Panc1 (cell line): Measurements from ENCODE around the gene CETP. TPM values are rescaled to one million over a fixed set of nuclear protein-coding genes. Genes with fewer than 3 reads are reported as not detected.

Experiments
- ATAC-seq: fragments of 200-7000 bp; cut with Tn5 transposase; 2 replicates; pipeline ENCODE4 v1.9.1; 2020; ENCODE audit warnings: mild to moderate bottlenecking, moderate library complexity
- BruUV-seq: library from RNA; stranded (reverse); fragments of 400-500 nt; replicated peaks from 2 replicates; lab custom pipeline; 2021; lab: Mats Ljungman, UMichigan
- CTCF ChIA-PET: fragments of 300-600 bp; sonication (Branson Sonifier 250); formaldehyde crosslinking; loops from one replicate; lab custom pipeline; 2022; ENCODE audit warnings: antibody characterized with exemption; lab: Charles Lee
- POLR2A ChIA-PET: fragments of 300-600 bp; sonication (Branson Sonifier 250); formaldehyde crosslinking; loops from one replicate; lab custom pipeline; 2022; ENCODE audit warnings: antibody characterized with exemption; lab: Charles Lee
- DNase-seq: peaks from one replicate; pipeline ENCODE4 v3.0.0-alpha.2; 2010; ENCODE audit warnings: low read depth, low spot score
- H3K27ac ChIP-seq: 2 replicates; pipeline ENCODE4 v1.5.1; 2011; ENCODE audit warnings: mild to moderate bottlenecking, low read length, inconsistent platforms
- H3K27me3 ChIP-seq: fragments of 200-500 bp; sonication (Bioruptor generic); 2 replicates; pipeline ENCODE4 v1.6.0; 2014; ENCODE audit warnings: low read length, inconsistent platforms; ENCODE audit not compliant: control insufficient read depth, insufficient read depth
- H3K36me3 ChIP-seq: fragments of 200-500 bp; sonication (Bioruptor generic); 2 replicates; pipeline ENCODE4 v1.5.1; 2014; ENCODE audit warnings: inconsistent platforms, mild to moderate bottlenecking, low read length, moderate library complexity; ENCODE audit not compliant: control insufficient read depth, insufficient read depth
- H3K4me1 ChIP-seq: 2 replicates; pipeline ENCODE4 v1.5.1; 2011; ENCODE audit warnings: inconsistent platforms, mild to moderate bottlenecking, low read length, moderate library complexity; ENCODE audit not compliant: control insufficient read depth, insufficient read depth
- H3K4me3 ChIP-seq, 2 experiments: 2 replicates each; pipeline ENCODE4 v1.5.1; 2011 to 2012; ENCODE audit warnings: low read depth in 2 of 2, low read length in 2 of 2, mild to moderate bottlenecking in 2 of 2, inconsistent platforms in 1 of 2, moderate library complexity in 1 of 2
- H3K9me3 ChIP-seq: fragments of 200-500 bp; sonication (Bioruptor generic); 2 replicates; pipeline ENCODE4 v1.5.1; 2014; ENCODE audit warnings: low read depth, mild to moderate bottlenecking, inconsistent platforms, low read length, moderate library complexity; ENCODE audit not compliant: control insufficient read depth, insufficient read depth
- POLR2AphosphoS5 ChIP-seq: IDR thresholded peaks from 2 replicates; pipeline ENCODE4 v1.6.1; 2012; ENCODE audit warnings: mild to moderate bottlenecking, low read depth, low read length, moderate library complexity
- REST ChIP-seq, 2 experiments: IDR thresholded peaks; 2 replicates each; pipeline ENCODE4 v1.6.1; 2011 to 2012; ENCODE audit warnings: low read depth in 2 of 2, control low read depth in 1 of 2, low read length in 1 of 2, mild to moderate bottlenecking in 1 of 2, moderate library complexity in 1 of 2; ENCODE audit not compliant: insufficient read depth in 1 of 2
- SIN3A ChIP-seq: IDR thresholded peaks from 2 replicates; pipeline ENCODE4 v1.6.1; 2012; ENCODE audit warnings: low read depth, mild to moderate bottlenecking, low read length, moderate library complexity, borderline replicate concordance; ENCODE audit not compliant: insufficient read depth
- TCF7L2 ChIP-seq: IDR thresholded peaks from 2 replicates; pipeline ENCODE4 v1.6.1; 2011; ENCODE audit warnings: mild to moderate bottlenecking, low read depth, low read length, inconsistent platforms
- in situ Hi-C: cut with HindIII; loops from 2 replicates; pipeline ENCODE4 v1.10.0; 2016; ENCODE audit warnings: low sequenced_read_pairs, low pct_unique_long_range_greater_than_20kb
- intact Hi-C: fragments of 100-400 bp; cut with micrococcal nuclease; formaldehyde crosslinking; loops from one replicate; pipeline ENCODE4 v1.10.0; 2022; ENCODE audit not compliant: unreplicated experiment
- total RNA-seq: library from RNA; stranded (reverse); gene quantifications from one replicate; pipeline ENCODE4 v1.2.1, GENCODE V29; 2021; ENCODE audit not compliant: unreplicated experiment
- TF ChIP-seq, protein P1 (sequence below): fragments of 450-650 bp; IDR thresholded peaks from 2 replicates; pipeline ENCODE4 v1.5.1; 2017; ENCODE audit warnings: mild to moderate bottlenecking

The CETP gene
- total RNA-seq, 1 experiment from 2014 or later: not detected

DNA sequence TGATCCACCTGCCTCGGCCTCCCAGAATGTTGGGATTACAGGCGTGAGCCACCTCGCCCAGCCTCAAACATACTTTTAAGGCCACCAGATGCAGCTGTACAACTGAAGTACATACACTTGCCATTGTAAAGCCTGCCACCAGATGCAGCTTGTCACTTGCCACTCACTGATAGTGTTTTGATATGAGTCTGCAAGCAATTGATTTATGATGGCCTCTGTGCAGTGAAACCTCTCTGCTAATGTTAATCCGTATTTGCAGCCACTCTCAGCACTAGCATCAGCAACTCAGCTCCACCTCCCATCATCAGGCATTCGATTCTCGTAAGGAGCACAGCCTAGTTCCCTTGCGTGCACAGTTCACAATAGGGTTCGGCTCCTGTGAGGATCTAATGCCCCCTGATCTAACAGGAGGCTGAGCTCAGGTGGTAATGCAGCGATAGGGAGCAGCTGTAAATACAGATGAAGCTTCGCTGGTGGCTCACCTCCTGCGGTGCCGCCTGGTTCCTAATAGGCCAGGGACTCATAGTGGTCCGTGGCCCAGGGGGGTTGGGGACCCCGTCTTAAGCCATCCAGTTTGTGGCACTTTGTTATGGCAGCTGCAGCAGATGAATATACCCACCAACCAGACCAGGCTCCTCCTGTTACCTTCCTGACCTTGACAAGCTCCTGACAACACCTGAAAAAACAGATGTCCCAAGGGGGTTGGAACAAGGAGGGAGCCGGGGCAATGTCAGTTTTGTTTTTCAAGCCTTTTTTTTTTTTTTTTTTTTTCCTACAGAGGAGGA, 31.1 kb upstream of the CETP start:
- H3K9me3 ChIP-seq: no peaks in the 10 kb centered on the region
- TF ChIP-seq REST (IDR thresholded peaks at IDR 0.05; ENCODE audit: insufficient read depth in 1 of 2, low read depth in 2 of 2, low read length in 1 of 2): no peak
- TF ChIP-seq TCF7L2: no peak
- TF ChIP-seq POLR2AphosphoS5: no peak
- no peak for TF ChIP-seq SIN3A
- TF ChIP-seq, protein P1, sequence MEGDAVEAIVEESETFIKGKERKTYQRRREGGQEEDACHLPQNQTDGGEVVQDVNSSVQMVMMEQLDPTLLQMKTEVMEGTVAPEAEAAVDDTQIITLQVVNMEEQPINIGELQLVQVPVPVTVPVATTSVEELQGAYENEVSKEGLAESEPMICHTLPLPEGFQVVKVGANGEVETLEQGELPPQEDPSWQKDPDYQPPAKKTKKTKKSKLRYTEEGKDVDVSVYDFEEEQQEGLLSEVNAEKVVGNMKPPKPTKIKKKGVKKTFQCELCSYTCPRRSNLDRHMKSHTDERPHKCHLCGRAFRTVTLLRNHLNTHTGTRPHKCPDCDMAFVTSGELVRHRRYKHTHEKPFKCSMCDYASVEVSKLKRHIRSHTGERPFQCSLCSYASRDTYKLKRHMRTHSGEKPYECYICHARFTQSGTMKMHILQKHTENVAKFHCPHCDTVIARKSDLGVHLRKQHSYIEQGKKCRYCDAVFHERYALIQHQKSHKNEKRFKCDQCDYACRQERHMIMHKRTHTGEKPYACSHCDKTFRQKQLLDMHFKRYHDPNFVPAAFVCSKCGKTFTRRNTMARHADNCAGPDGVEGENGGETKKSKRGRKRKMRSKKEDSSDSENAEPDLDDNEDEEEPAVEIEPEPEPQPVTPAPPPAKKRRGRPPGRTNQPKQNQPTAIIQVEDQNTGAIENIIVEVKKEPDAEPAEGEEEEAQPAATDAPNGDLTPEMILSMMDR: no peak
- no peak overlapping the region for H3K4me3 ChIP-seq
- no TSS peak for BruUV-seq
- CTCF ChIA-PET: no interaction called here
- no peaks in the 10 kb centered on the region for H3K27me3 ChIP-seq
- intact Hi-C loops (loop anchor here (10.0 kb wide), 1 partner anchor 56 kb away; no protein-coding TSS in a partner anchor), in situ Hi-C loops (no loop called here)
- ATAC-seq (no peak), DNase-seq (no peak)
- POLR2A ChIA-PET: interaction anchor here (0.6 kb wide), 1 partner anchor 115 kb away, joined by 3 read pairs; no protein-coding TSS in a partner anchor
- peaks cover 9% of the 10 kb centered on the region for H3K36me3 ChIP-seq
- peak overlapping the region; percentile 95 for H3K27ac ChIP-seq
- H3K4me1 ChIP-seq: peaks cover 4% of the 10 kb centered on the region

DNA sequence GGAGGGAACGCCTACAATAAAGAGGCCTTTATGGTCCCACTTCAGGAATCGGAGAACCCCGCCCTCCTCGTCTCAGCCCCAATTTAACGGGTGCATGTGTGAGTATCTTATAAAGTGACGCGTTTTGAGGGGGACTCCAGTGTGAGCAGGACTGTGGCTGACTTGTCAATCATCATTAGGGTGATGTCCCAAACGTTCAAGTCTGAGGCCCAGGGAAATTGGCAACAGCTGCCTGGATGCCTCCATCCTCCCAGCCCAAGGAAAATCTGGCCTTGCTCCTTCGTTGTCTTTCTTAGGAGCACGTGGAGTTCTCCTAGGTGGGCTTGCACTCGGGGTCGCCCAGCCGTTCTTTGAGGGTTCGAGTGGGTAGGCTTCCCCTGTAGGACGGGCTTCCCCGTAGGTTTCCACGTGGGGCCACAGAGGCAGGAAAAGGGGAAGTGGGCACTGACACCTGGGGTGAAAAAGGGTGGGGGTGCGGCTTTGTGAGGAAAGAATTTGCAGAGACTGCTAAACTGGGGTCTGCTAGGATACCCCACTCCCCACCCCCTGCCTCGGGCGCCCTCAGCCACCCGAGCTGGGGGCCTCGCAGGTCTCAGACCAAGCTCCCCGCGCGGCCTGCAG, 30.4 kb upstream of the CETP start:
- peak overlapping the region; percentile 38 to 95 for H3K4me3 ChIP-seq
- no peak for TF ChIP-seq SIN3A
- no peak for TF ChIP-seq REST (IDR thresholded peaks at IDR 0.05; ENCODE audit: insufficient read depth in 1 of 2, low read depth in 2 of 2, low read length in 1 of 2)
- no peak for TF ChIP-seq POLR2AphosphoS5
- TF ChIP-seq, protein P1: no peak
- no peak for TF ChIP-seq TCF7L2
- H3K4me1 ChIP-seq: peaks cover 4% of the 10 kb centered on the region
- DNase-seq (no peak), ATAC-seq (no peak; the same call in 1 of the 2 replicates)
- H3K36me3 ChIP-seq: peaks cover 12% of the 10 kb centered on the region
- CTCF ChIA-PET: no interaction called here
- in situ Hi-C loops (no loop called here), intact Hi-C loops (loop anchor here (10.0 kb wide), 1 partner anchor 57 kb away; no protein-coding TSS in a partner anchor)
- POLR2A ChIA-PET: interaction anchor here (0.7 kb wide), 1 partner anchor 19 kb away, joined by 5 read pairs; no protein-coding TSS in a partner anchor
- TSS peak; percentile 83 for BruUV-seq
- H3K9me3 ChIP-seq: no peaks in the 10 kb centered on the region
- no peaks in the 10 kb centered on the region for H3K27me3 ChIP-seq
- peak overlapping the region; percentile 95 for H3K27ac ChIP-seq
